Raji (cell line): ENCODE data around the gene PGC.

Source experiments
- POLR2A ChIP-seq: IDR thresholded peaks from 2 replicates; pipeline ENCODE4 v1.6.1; 2011; ENCODE audit warnings: low read depth, low read length, control low read depth; ENCODE audit not compliant: insufficient read depth

PGC gene

DNA sequence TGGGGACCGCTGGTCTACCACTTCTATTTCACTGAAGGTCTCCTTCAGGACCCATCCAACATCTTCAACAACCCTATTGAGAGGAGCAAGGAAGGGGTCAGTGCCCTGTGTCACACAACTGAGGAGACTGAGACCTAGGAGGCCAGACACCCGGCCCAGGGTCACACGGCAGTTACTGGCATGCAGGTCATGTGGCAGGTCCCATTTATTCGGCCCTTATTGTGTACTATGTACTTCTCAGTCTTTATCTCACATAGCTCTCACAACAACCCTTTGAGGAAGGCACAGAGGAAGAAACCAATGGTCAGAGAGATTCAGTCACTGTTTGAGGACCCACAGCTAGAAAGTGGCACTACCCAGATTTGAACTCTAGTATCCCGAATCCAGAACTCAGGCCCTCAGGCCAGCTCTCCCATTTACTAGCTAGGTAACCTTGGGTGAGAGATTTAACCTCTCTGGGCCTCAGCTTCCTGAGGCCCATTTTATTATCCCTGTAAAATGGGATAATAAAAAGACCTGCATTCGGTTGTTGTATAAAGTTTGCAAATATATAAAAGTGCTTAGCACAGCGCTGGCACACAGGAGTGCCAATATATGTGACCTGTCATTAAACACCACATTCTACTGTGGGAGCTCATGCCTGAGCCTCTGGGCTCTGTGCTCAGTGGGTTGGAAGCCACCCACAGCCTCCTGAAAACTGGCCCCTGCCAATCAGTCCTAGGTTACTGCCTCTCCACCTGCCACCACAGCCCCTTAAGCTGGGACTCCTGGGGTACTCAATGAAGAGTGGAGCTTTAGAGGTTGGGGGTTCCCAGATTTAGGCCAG, 27.5 kb downstream of the PGC start:
- TF ChIP-seq POLR2A, result no peak

GRCh38 chr6:41718828-41719227, 28.4 kb downstream of the PGC start:
- TF ChIP-seq POLR2A, result no peak

DNA sequence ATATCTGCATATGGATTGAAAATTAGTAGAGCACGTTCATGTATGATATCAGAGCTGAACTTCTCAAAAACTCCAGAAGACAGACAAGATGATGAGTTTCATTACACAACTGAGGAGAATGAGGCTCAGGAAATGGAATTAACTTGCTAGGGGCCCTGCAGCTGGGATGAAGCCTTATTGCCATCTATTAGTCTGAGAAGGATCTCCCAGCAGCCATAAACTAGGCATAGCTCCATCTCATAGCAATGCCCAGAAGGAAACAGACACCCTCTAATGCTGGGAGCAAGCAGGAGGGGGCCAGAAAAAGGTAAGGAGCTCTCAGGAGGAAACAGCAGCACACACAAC, 29.8 kb downstream of the PGC start:
- no peak for TF ChIP-seq POLR2A

GRCh38 chr6:41716516-41717391, 30.4 kb downstream of the PGC start:
- TF ChIP-seq POLR2A, result no peak

DNA sequence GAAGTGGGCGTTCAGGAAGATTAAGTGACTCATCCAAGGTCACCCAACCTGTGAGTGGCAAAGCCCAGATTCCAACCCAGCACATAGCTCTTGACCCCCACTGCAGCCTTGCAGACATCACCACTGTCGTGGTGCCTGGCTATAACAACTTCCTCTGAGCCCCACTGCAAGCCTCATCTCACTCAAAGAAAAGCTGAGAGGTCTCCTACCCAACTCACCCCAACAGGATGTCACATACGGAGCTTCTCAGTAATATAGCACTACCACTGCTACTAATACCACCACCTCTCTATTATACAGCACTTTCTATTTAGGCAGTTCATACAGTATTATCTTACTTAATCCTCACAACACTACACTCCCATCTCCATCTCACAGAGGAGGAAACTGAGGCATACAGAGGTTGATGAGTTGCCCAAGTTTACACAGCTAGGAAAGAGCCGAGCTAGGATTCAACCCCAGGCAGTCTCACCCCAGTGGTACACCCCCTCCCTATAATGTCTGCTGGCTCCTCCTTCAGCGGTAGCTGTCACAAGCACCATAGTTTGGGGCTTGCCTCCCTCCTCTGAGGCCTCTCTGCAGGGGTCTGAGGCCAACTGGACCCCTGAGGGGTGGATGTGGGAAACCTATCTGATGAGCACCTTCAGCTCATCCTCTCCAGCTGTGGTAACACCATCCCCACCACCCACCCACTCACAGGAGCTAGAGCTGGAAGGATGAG, 31.2 kb downstream of the PGC start:
- no peak for TF ChIP-seq POLR2A

DNA sequence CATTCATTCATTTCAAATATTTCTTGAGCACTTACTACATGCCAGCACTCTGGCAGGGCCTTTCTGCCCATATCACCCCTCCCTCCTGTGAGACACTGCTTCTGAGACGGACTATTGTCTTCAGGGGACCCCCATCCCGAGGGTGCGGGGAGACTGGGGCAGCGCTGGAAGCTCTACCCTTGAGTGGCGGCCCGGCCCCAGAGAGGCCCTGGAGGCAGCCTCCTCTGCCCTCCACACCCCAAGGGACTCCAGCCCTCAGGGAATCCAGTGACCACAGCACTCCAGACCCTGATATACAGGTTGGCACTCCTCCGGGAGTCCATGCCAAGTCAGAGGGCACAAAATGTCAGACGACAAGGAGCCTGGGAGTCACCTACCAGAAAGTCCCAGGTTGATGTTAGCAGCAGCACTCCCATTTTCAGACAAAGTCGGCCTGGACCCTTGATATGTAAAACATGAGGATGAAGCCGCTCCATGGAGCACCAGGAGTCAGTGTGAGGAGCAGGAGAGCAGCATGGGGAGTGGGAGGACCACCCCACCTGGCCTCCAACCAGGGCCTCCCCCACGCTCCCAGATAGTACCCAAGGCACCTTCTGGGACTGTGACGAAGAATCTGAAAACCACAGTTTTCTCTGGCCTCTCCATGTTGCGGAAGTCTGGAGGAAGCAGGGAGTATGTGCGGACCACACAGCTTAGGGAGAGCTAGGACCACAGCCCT, 32.5 kb downstream of the PGC start:
- TF ChIP-seq POLR2A, result no peak

- TF ChIP-seq POLR2A, result no peak
Observed at GRCh38 chr6:41713650-41714291, 33.4 kb downstream of the PGC start.

- no peak for TF ChIP-seq POLR2A
Observed at GRCh38 chr6:41713159-41713649, 34.0 kb downstream of the PGC start.

- no peak for TF ChIP-seq POLR2A
Observed at GRCh38 chr6:41712651-41713103, 34.5 kb downstream of the PGC start.

DNA sequence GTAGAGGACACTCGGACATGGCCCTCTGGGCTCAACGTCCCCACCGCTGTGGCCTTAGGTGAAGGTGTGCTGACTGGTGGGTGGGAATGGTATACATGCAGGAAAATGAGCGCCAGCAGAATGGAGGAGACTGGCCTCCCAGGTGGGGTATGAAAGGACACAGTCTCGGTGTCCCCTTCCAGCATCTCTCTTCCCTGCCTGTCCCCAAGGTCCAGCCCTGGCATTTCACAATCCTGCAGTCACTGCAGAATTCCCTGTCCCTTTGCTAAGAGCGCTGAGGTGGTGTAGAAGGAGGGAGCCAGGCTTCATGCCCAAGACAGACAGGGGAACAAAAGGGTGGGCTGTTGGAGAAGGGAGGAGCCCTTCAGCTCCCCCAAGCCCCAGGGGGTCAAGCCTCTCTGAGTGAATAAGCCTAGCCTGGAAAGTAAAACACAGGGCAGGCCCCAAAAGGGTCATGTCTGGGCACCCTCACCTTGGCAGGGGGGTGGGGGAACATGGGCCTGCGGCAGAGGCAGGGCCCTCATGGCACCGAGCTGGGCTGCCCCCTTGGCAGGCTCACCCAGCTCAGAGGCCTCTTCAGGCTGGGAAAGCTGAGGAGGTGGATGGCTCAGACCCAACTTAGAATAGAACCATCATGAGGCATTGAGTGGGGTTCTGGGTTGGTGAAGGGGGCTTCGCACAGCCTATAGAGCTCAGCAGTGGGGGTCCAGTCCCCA, 35.7 kb downstream of the PGC start:
- no peak for TF ChIP-seq POLR2A

- no peak for TF ChIP-seq POLR2A
Observed at GRCh38 chr6:41709375-41709774, 37.8 kb downstream of the PGC start.

DNA sequence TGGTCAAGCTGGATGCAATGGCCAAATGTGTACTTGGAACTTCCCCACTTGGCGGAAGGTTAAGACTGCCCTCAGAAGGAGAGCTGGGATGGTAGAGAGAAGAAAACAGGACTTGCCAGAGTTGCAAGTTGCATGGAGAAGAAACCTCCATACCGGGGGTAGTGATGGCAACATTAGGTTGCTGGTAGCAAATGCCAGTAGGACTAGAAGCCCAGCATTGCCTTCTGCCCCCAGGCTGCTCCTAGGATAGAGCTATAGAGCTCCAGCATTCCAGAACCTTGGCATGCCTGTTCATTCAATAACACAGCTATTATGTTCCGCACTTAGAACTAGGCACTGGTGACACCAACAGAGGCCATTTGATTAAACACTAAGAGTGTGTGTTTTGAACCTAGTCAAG, 38.3 kb downstream of the PGC start:
- no peak for TF ChIP-seq POLR2A

DNA sequence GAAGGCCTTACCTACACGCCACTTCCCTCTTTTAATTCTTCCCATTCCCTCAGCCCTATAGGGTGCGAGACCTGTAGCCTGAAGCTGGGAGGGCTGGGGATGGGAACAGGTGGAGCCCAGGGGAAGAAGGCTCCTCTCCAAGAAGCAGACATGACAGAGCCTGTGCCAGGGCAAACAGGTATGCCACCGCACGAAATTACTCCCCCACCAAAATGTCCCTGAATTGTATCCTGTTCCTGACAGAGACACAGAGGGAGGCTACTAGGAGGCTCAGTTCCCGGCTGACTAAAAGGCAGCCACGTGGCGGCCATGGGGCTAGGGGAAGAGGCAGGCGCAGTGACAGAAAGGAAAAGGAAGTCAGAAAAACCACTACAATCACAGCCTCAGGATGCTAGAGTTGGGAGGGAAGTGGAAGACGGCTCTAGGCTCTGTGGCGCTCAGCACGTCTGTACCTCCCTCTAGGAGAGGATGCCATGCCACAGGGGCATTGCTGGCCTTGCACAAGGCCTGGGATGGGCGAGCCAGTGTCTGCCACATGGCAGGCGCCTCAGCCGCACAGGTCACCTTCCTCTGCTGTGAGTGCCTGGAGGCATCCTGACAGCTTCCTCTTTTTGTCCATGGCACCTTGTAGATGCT, 39.5 kb downstream of the PGC start:
- TF ChIP-seq POLR2A, result 0 out of 2 replicates have a peak, but pooled peaks have one; percentile 32

DNA sequence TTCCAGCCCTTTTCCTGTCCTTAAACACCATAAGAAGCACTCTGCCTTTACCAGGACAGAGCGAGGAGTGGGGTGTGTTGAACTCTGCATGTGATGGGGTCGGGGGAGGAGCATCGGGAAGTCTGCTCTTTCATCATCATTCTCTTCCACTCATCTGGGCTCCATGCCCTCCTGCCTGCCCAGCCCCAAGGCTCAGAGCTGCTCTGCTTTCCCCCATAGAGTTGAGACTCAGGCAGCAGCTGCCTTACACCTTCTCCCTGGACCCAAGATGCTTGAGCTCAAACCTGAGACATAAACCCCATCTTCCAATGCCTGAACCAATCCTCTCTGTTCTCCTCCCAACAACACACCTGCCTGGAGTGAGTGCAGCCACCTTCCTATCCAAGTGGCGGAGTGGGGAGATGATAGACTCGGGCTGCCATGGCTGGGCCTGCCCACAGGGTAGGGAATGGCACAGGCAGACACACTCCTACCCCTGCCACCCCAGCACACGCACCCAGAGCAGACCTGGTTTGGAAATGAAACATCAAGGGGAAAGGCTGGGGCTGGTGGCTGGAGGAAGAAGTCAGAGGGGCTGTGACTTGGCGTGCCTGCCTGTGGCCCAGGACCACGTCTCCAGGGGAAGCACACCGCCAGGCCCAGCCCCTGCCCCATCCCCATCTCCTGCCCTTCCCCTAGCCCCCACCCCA, 40.2 kb downstream of the PGC start:
- TF ChIP-seq POLR2A, result peak; percentile 46; the same call in 1 of the 2 replicates
